HCT116 (cell line): ENCODE measurements around the gene APOB.

Experiments
- CTCF ChIP-seq, 3 experiments: fragments of 200-600 bp in 1 of 3; sonication (generic) in 1 of 3; IDR thresholded peaks in 2 of 3; conservative IDR thresholded peaks in 1 of 3; 2 replicates each; pipeline ENCODE4 v1.5.1; 2012 to 2017; ENCODE audit warnings: low read depth in 2 of 3, low read length in 2 of 3, antibody characterized with exemption in 1 of 3, borderline replicate concordance in 1 of 3, control low read depth in 1 of 3, mild to moderate bottlenecking in 1 of 3, mixed read lengths in 1 of 3, mixed run types in 1 of 3, moderate library complexity in 1 of 3; ENCODE audit not compliant: insufficient read depth in 1 of 3
- EZH2phosphoT487 ChIP-seq: fragments of 200-600 bp; IDR thresholded peaks from 2 replicates; pipeline ENCODE4 v1.6.1; 2018; ENCODE audit warnings: antibody characterized with exemption, borderline replicate concordance
- POLR2A ChIP-seq: IDR thresholded peaks from 2 replicates; pipeline ENCODE4 v1.7.0; 2011; ENCODE audit warnings: borderline replicate concordance; ENCODE audit not compliant: insufficient read depth, insufficient read length; ENCODE audit errors: extremely low read depth
- POLR2AphosphoS5 ChIP-seq: IDR thresholded peaks from 2 replicates; pipeline ENCODE4 v1.6.1; 2011; ENCODE audit warnings: mild to moderate bottlenecking, low read depth, low read length, moderate library complexity
- REST ChIP-seq: IDR thresholded peaks from 2 replicates; pipeline ENCODE4 v1.6.1; 2012; ENCODE audit warnings: low read depth

GRCh38 chr2:21024722-21025389 is 19.0 kb downstream of the APOB start:
- TF ChIP-seq EZH2phosphoT487 = no peak
- TF ChIP-seq POLR2AphosphoS5 = no peak
- TF ChIP-seq CTCF (IDR thresholded peaks at IDR 0.05 in 2 of 3, conservative IDR thresholded peaks at IDR 0.05 in 1 of 3; ENCODE audit: borderline replicate concordance in 1 of 3, insufficient read depth in 1 of 3, low read depth in 2 of 3, low read length in 2 of 3) = no peak
- TF ChIP-seq REST = no peak
- TF ChIP-seq POLR2A = no peak
